ENCODE measurements around the gene CHRDL2. TPM values are rescaled to one million over a fixed set of nuclear protein-coding genes. Genes with fewer than 3 reads are reported as not detected.

Gene CHRDL2
- total and polyA plus RNA-seq, 2 donors (not counting 3 experiments of a cell fraction or from before 2014, with no cell fraction given), result not detected

GRCh38 chr11:74678591-74679512 is 52.4 kb downstream of the CHRDL2 start:
- DNase-seq (ENCODE audit: low read depth, low spot score), result no peak
- FAIRE-seq, result no peak
- intact Hi-C loops (cut with micrococcal nuclease), result no loop called here
- dilution Hi-C loops (cut with MboI; ENCODE audit: extremely low pct_ligation_motif_present, low sequenced_read_pairs), result no loop called here
- Histone ChIP-seq H3K36me3 (ENCODE audit: control insufficient read depth in 2 of 2, extremely low read depth in 1 of 2, insufficient read depth in 2 of 2, low read length in 2 of 2) (no peaks in the 10 kb centered on the region), H2AFZ (ENCODE audit: low read depth, low read length) (no peak overlapping the region), H4K20me1 (replicated peaks; ENCODE audit: control insufficient read depth, extremely low read depth, insufficient read depth, low read length) (no peaks in the 10 kb centered on the region), H3K27me3 (ENCODE audit: control insufficient read depth in 2 of 2, insufficient read depth in 2 of 2, low read length in 2 of 2) (no peaks in the 10 kb centered on the region), H3K4me2 (ENCODE audit: insufficient read depth, low read length) (no peak overlapping the region), H3K27ac (ENCODE audit: insufficient read depth, low read depth, low read length) (no peak overlapping the region), H3K9me3 (replicated peaks; ENCODE audit: control insufficient read depth, insufficient read depth, low read length) (no peaks in the 10 kb centered on the region), H3K79me2 (ENCODE audit: control insufficient read depth, insufficient read depth, low read length) (no peaks in the 10 kb centered on the region), H3K9ac (replicated peaks; ENCODE audit: extremely low read depth, insufficient read depth, low read length) (no peak overlapping the region), H3K4me3 (replicated peaks in 1 of 3; ENCODE audit: insufficient read depth in 1 of 3, low read depth in 1 of 3, low read length in 3 of 3) (no peak overlapping the region), H3K9me1 (replicated peaks; ENCODE audit: control insufficient read depth, extremely low read depth, insufficient read depth, low read length) (no peaks in the 10 kb centered on the region), H3K4me1 (ENCODE audit: control insufficient read depth, extremely low read depth, insufficient read depth, low read length) (peaks cover 3% of the 10 kb centered on the region)
- BruUV-seq (replicated peaks), result no TSS peak
- TF ChIP-seq, protein P1, sequence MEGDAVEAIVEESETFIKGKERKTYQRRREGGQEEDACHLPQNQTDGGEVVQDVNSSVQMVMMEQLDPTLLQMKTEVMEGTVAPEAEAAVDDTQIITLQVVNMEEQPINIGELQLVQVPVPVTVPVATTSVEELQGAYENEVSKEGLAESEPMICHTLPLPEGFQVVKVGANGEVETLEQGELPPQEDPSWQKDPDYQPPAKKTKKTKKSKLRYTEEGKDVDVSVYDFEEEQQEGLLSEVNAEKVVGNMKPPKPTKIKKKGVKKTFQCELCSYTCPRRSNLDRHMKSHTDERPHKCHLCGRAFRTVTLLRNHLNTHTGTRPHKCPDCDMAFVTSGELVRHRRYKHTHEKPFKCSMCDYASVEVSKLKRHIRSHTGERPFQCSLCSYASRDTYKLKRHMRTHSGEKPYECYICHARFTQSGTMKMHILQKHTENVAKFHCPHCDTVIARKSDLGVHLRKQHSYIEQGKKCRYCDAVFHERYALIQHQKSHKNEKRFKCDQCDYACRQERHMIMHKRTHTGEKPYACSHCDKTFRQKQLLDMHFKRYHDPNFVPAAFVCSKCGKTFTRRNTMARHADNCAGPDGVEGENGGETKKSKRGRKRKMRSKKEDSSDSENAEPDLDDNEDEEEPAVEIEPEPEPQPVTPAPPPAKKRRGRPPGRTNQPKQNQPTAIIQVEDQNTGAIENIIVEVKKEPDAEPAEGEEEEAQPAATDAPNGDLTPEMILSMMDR (IDR thresholded peaks at IDR 0.05; ENCODE audit: extremely low read depth in 1 of 2, insufficient read depth in 1 of 2, low read depth in 1 of 2, low read length in 2 of 2), result no peak
- no peak for TF ChIP-seq MYC (IDR thresholded peaks at IDR 0.05; ENCODE audit: low read depth, low read length)
- TF ChIP-seq GATA2 (IDR thresholded peaks at IDR 0.05; ENCODE audit: insufficient read depth, insufficient read length, low read depth, low read length), result no peak
- no peak for TF ChIP-seq FOS (IDR thresholded peaks at IDR 0.05; ENCODE audit: borderline replicate concordance, insufficient read depth, low read length)
- TF ChIP-seq JUN (IDR thresholded peaks at IDR 0.05; ENCODE audit: borderline replicate concordance, insufficient read depth, insufficient read length, low read depth), result no peak
- CTCF ChIA-PET, result interaction anchor here (5.3 kb wide), 1 partner anchor 23 kb away, joined by 31 read pairs; no protein-coding TSS in a partner anchor
- POLR2A ChIA-PET, result no interaction called here
